K562 (cell line): ENCODE measurements around the gene HAL. TPM values are rescaled to one million over a fixed set of nuclear protein-coding genes. Genes with fewer than 3 reads are reported as not detected.
A peak's percentile ranks its signal among the peaks of the same experiment; 100 is the strongest.

Experiments used
- BHLHE40 ChIP-seq: IDR thresholded peaks from 2 replicates; pipeline ENCODE4 v1.6.1; 2011; ENCODE audit warnings: low read length, improper control_type of control experiment
- CEBPZ ChIP-seq: fragments of 150-350 bp; IDR thresholded peaks from 2 replicates; pipeline ENCODE4 v1.6.1; 2014; ENCODE audit warnings: low read depth, mild to moderate bottlenecking, low read length, borderline replicate concordance
- ELF4 ChIP-seq: fragments of 450-650 bp; formaldehyde crosslinking; IDR thresholded peaks from 2 replicates; pipeline ENCODE4 v1.4.0; 2022; ENCODE audit warnings: missing genetic modification characterization
- ELK3 ChIP-seq: fragments of 450-650 bp; formaldehyde crosslinking; IDR thresholded peaks from 2 replicates; pipeline ENCODE4 v1.4.0; 2020; ENCODE audit warnings: mild to moderate bottlenecking
- FOXJ2 ChIP-seq: fragments of 200-800 bp; sonication (Bioruptor generic); IDR thresholded peaks from 2 replicates; pipeline ENCODE4 v1.6.1; 2016; ENCODE audit warnings: missing genetic modification characterization, missing compliant biosample characterization
- GATAD2A ChIP-seq: fragments of 450-650 bp; IDR thresholded peaks from 2 replicates; pipeline ENCODE4 v1.6.1; 2017
- RHOXF2B ChIP-seq: fragments of 250-450 bp; sonication (Bioruptor Pico); conservative IDR thresholded peaks from 2 replicates; pipeline ENCODE4 v1.5.1; 2021
- ZMIZ1 ChIP-seq, 2 experiments: fragments of 150-350 bp in 1 of 2; IDR thresholded peaks; 2 replicates each; pipeline ENCODE4 v1.6.1; 2012 to 2016; ENCODE audit warnings: low read depth in 2 of 2, low read length in 2 of 2, mild to moderate bottlenecking in 1 of 2, moderate library complexity in 1 of 2
- ZNF174 ChIP-seq: fragments of 250-450 bp; sonication (Bioruptor Pico); IDR thresholded peaks from 2 replicates; pipeline ENCODE4 v1.4.0; 2020; ENCODE audit warnings: mild to moderate bottlenecking
- ZNF253 ChIP-seq: fragments of 250-450 bp; sonication (Bioruptor Pico); conservative IDR thresholded peaks from 2 replicates; pipeline ENCODE4 v1.6.1; 2021; ENCODE audit warnings: mild to moderate bottlenecking
- ZNF408 ChIP-seq: fragments of 250-450 bp; sonication (Bioruptor Pico); IDR thresholded peaks from 2 replicates; pipeline ENCODE4 v1.4.0; 2020; ENCODE audit warnings: low read depth, mild to moderate bottlenecking, moderate library complexity
- polyA plus RNA-seq, 8 experiments: library from polyadenylated mRNA; depleted of rRNA in 4 of 8; stranded (reverse) in 5 of 8; unstranded in 3 of 8; fragments of >200 nt; fragmentation: Nextera tagmentation in 2 of 8; fragmentation: Illumina TruSeq in 1 of 8; extraction: Ambion mirVana in 2 of 8; extraction: Trizol in 1 of 8; gene quantifications; 2 replicates each; pipeline versions ENCODE4 v1.2.1 to v1.2.3, GENCODE V29; 2011 to 2014; ENCODE audit warnings: inconsistent platforms in 1 of 8, missing spikeins in 1 of 8
- total RNA-seq, 7 experiments: library from RNA; depleted of rRNA in 6 of 7; stranded (reverse); fragments of >200 nt in 6 of 7; fragmentation: Illumina TruSeq in 2 of 7; extraction: Trizol in 2 of 7; gene quantifications; 2 replicates each; pipeline versions ENCODE4 v1.2.1 to v1.2.3, GENCODE V29; 2011 to 2021; ENCODE audit warnings: low replicate concordance in 1 of 7
- TF ChIP-seq, protein P1 (sequence below): sonication (generic); formaldehyde crosslinking; IDR thresholded peaks from 2 replicates; pipeline ENCODE4 v1.8.1; 2023; ENCODE audit warnings: missing genetic modification reagents, mild to moderate bottlenecking, borderline replicate concordance
- TF ChIP-seq, protein P2 (sequence below): fragments of 250-450 bp; sonication (Bioruptor Pico); IDR thresholded peaks from 2 replicates; pipeline ENCODE4 v1.8.0; 2021; ENCODE audit warnings: moderate library complexity, mild to moderate bottlenecking, inconsistent platforms

HAL gene
- total and polyA plus RNA-seq, 9 of the 15 experiments (the other 6 are each of a cell fraction or from before 2014, with no cell fraction given) = 0.03 to 0.36 (median 0.20) TPM; not detected in 4

DNA sequence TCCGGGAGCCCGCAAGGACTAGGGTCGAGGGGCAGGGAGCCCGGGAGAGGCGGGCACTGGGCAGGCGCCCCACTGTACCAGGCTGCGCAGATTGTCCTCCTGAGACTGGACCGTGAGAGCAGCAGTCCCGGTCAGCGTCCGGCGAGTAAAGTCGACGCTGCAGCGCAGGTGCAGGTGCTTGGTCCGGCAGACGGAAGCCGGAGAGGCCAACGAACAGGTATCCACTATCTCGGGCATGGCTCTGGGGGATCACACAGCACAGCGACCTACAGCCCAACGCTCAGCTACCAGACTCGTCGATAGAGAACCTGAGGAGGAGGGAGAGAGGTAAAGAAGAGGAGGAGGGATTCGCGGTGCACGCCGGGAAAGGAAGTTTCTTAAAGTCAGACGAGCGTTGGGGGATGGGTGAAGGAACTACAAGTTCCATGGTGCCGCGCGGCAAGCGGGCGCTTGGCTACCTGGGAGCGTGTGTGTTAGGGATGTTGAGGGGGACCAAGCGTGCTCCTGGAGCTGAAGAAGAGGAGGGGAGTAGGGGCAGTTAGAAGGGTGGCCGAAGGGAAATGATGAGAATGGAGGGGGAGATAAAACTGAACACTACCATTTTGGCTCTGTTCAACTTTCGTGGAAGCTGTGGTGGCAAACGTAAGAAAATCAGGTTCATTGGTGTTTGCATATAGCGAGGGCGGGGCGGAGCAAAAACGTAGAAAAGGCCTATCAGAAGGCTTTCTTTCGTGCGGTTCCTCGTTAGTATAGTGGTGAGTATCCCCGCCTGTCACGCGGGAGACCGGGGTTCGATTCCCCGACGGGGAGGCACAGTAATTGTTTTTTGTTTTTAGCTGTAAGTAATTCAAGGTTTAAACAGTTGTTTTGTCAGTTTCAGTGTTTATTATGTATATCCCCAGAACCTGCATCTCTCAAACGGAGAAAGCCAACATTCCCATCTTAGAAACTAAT is 39.4 kb upstream of the HAL start, which contains the start of gene LTA4H (continued):
- TF ChIP-seq ELF4 (CRISPR knock-in tag) (peak; percentile 66; the same call in 1 of the 2 replicates), BHLHE40 (no peak), CEBPZ (no peak), ZNF174 (CRISPR knock-in tag) (no peak), FOXJ2 (tag) (no peak; the same call in 1 of the 2 replicates), ZNF253 (CRISPR knock-in tag) (no peak), ZMIZ1 (IDR thresholded peaks at IDR 0.05; ENCODE audit: low read depth in 2 of 2, low read length in 2 of 2) (peak in 1 of 2 experiments; percentile 23; a peak in 1 of 4 replicates), GATAD2A (no peak), ELK3 (CRISPR knock-in tag) (no peak), ZNF408 (CRISPR knock-in tag) (no peak), RHOXF2B (CRISPR knock-in tag) (no peak)
- TF ChIP-seq, protein P1, sequence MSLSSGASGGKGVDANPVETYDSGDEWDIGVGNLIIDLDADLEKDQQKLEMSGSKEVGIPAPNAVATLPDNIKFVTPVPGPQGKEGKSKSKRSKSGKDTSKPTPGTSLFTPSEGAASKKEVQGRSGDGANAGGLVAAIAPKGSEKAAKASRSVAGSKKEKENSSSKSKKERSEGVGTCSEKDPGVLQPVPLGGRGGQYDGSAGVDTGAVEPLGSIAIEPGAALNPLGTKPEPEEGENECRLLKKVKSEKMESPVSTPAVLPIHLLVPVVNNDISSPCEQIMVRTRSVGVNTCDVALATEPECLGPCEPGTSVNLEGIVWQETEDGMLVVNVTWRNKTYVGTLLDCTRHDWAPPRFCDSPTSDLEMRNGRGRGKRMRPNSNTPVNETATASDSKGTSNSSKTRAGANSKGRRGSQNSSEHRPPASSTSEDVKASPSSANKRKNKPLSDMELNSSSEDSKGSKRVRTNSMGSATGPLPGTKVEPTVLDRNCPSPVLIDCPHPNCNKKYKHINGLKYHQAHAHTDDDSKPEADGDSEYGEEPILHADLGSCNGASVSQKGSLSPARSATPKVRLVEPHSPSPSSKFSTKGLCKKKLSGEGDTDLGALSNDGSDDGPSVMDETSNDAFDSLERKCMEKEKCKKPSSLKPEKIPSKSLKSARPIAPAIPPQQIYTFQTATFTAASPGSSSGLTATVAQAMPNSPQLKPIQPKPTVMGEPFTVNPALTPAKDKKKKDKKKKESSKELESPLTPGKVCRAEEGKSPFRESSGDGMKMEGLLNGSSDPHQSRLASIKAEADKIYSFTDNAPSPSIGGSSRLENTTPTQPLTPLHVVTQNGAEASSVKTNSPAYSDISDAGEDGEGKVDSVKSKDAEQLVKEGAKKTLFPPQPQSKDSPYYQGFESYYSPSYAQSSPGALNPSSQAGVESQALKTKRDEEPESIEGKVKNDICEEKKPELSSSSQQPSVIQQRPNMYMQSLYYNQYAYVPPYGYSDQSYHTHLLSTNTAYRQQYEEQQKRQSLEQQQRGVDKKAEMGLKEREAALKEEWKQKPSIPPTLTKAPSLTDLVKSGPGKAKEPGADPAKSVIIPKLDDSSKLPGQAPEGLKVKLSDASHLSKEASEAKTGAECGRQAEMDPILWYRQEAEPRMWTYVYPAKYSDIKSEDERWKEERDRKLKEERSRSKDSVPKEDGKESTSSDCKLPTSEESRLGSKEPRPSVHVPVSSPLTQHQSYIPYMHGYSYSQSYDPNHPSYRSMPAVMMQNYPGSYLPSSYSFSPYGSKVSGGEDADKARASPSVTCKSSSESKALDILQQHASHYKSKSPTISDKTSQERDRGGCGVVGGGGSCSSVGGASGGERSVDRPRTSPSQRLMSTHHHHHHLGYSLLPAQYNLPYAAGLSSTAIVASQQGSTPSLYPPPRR (CRISPR knock-in tag) = no peak
- TF ChIP-seq, protein P2, sequence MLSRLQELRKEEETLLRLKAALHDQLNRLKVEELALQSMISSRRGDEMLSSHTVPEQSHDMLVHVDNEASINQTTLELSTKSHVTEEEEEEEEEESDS (CRISPR knock-in tag) = no peak
